Measurements from ENCODE around the gene TAX1BP3. TPM values are rescaled to one million over a fixed set of nuclear protein-coding genes. Genes with fewer than 3 reads are reported as not detected.
A peak's percentile ranks its signal among the peaks of the same experiment; 100 is the strongest.

Gene TAX1BP3
- total and polyA plus RNA-seq, 2 of the 13 experiments (the other 11 are each of a cell fraction or from before 2014, with no cell fraction given): 16.7 to 45.1 TPM

DNA sequence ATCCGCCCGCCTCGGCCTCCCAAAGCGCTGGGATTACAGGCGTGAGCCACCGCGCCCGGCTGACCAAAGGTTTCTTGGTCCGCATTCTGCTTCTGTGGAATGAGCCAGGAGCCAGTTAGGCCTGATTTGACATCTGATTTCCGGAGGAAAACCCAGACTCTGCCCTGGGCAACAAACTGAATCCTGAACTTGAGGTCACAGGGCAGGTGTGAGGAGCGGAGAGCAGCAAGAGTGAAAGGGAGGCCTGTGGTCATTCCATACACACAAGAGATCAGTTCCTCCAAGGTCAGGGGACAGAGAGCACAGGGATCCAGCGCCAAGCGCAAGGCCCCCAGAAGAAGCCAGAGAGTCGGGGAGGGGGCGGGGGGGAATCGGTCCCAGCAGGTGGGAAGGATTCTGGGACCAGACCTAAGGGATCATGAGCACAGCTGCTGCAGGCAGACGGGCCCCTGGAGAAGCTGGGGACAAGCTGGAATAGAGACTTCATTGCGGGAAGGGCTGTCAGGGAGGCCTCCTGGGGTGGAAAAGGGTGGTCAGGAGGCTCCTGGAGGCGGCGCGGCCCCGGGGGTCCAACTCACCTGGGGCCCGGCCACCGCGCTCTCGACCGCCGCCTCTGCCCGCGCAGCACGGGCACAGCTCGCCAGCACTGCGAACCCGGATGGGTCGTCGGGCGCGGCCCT, 32.8 kb downstream of the TAX1BP3 start (continued):
- TF ChIP-seq, protein P1, sequence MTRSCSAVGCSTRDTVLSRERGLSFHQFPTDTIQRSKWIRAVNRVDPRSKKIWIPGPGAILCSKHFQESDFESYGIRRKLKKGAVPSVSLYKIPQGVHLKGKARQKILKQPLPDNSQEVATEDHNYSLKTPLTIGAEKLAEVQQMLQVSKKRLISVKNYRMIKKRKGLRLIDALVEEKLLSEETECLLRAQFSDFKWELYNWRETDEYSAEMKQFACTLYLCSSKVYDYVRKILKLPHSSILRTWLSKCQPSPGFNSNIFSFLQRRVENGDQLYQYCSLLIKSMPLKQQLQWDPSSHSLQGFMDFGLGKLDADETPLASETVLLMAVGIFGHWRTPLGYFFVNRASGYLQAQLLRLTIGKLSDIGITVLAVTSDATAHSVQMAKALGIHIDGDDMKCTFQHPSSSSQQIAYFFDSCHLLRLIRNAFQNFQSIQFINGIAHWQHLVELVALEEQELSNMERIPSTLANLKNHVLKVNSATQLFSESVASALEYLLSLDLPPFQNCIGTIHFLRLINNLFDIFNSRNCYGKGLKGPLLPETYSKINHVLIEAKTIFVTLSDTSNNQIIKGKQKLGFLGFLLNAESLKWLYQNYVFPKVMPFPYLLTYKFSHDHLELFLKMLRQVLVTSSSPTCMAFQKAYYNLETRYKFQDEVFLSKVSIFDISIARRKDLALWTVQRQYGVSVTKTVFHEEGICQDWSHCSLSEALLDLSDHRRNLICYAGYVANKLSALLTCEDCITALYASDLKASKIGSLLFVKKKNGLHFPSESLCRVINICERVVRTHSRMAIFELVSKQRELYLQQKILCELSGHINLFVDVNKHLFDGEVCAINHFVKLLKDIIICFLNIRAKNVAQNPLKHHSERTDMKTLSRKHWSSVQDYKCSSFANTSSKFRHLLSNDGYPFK (CRISPR knock-in tag; IDR thresholded peaks at IDR 0.05; ENCODE audit: borderline replicate concordance): no peak
- TF ChIP-seq ZNF878 (CRISPR knock-in tag; IDR thresholded peaks at IDR 0.05): no peak
- no peak for TF ChIP-seq AGO1 (IDR thresholded peaks at IDR 0.05; ENCODE audit: low read depth, low read length, poor library complexity, severe bottlenecking)
- TF ChIP-seq FOXP1 (IDR thresholded peaks at IDR 0.05): no peak
- TF ChIP-seq FOXP1 (CRISPR knock-in tag; IDR thresholded peaks at IDR 0.05): no peak
- TF ChIP-seq HMG20B (CRISPR knock-in tag; conservative IDR thresholded peaks at IDR 0.05): no peak
- TF ChIP-seq ZNF34 (CRISPR knock-in tag; IDR thresholded peaks at IDR 0.05; ENCODE audit: borderline replicate concordance): no peak
- no peak for TF ChIP-seq ATM (IDR thresholded peaks at IDR 0.05; ENCODE audit: borderline replicate concordance)
- TF ChIP-seq ZNF12 (CRISPR knock-in tag; IDR thresholded peaks at IDR 0.05): no peak
- peak; percentile 50; the same call in 1 of the 2 replicates for TF ChIP-seq NR2F6 (IDR thresholded peaks at IDR 0.05)
- peak; percentile 61; the same call in 1 of the 2 replicates for TF ChIP-seq NR2F6 (CRISPR knock-in tag; IDR thresholded peaks at IDR 0.05)
- TF ChIP-seq ZSCAN25 (CRISPR knock-in tag; IDR thresholded peaks at IDR 0.05): no peak; the same call in 1 of the 2 replicates
- no peak for TF ChIP-seq ZNF83 (CRISPR knock-in tag; IDR thresholded peaks at IDR 0.05; ENCODE audit: borderline replicate concordance)
- TF ChIP-seq ESRRA (CRISPR knock-in tag; IDR thresholded peaks at IDR 0.05; ENCODE audit: low read depth): no peak; the same call in 1 of the 2 replicates
- no peak for TF ChIP-seq FOXA1 (IDR thresholded peaks at IDR 0.05)
- no peak for TF ChIP-seq FOXA1 (CRISPR knock-in tag; IDR thresholded peaks at IDR 0.05)
- TF ChIP-seq ZNF605 (CRISPR knock-in tag; IDR thresholded peaks at IDR 0.05): no peak
- TF ChIP-seq, protein P2, sequence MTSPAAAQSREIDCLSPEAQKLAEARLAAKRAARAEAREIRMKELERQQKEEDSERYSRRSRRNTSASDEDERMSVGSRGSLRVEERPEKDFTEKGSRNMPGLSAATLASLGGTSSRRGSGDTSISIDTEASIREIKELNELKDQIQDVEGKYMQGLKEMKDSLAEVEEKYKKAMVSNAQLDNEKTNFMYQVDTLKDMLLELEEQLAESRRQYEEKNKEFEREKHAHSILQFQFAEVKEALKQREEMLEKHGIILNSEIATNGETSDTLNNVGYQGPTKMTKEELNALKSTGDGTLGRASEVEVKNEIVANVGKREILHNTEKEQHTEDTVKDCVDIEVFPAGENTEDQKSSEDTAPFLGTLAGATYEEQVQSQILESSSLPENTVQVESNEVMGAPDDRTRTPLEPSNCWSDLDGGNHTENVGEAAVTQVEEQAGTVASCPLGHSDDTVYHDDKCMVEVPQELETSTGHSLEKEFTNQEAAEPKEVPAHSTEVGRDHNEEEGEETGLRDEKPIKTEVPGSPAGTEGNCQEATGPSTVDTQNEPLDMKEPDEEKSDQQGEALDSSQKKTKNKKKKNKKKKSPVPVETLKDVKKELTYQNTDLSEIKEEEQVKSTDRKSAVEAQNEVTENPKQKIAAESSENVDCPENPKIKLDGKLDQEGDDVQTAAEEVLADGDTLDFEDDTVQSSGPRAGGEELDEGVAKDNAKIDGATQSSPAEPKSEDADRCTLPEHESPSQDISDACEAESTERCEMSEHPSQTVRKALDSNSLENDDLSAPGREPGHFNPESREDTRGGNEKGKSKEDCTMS (CRISPR knock-in tag; conservative IDR thresholded peaks at IDR 0.05): no peak
- TF ChIP-seq RARG (CRISPR knock-in tag; IDR thresholded peaks at IDR 0.05; ENCODE audit: low read depth): no peak
- no peak for TF ChIP-seq SNRNP70 (IDR thresholded peaks at IDR 0.05; ENCODE audit: low read depth, low read length)
- no peak for TF ChIP-seq YY1 (IDR thresholded peaks at IDR 0.05; ENCODE audit: insufficient read depth, insufficient replicate concordance, low read depth, low read length)
- TF ChIP-seq, protein P3, sequence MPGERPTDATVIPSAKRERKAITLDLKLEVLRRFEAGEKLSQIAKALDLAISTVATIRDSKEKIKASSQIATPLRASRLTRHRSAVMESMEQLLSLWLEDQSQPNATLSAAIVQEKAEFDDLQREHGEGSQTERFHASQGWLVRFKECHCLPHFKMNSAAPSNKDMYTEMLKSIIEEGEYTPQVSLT (CRISPR knock-in tag; IDR thresholded peaks at IDR 0.05; ENCODE audit: borderline replicate concordance, low read depth): no peak
- no peak for TF ChIP-seq ZEB1 (IDR thresholded peaks at IDR 0.05; ENCODE audit: insufficient replicate concordance, low read depth)
- TF ChIP-seq HNF4A (CRISPR knock-in tag; IDR thresholded peaks at IDR 0.05): peak; percentile 80
- no peak for TF ChIP-seq ZNF484 (CRISPR knock-in tag; IDR thresholded peaks at IDR 0.05; ENCODE audit: borderline replicate concordance, low read depth)
- TF ChIP-seq, protein P4, sequence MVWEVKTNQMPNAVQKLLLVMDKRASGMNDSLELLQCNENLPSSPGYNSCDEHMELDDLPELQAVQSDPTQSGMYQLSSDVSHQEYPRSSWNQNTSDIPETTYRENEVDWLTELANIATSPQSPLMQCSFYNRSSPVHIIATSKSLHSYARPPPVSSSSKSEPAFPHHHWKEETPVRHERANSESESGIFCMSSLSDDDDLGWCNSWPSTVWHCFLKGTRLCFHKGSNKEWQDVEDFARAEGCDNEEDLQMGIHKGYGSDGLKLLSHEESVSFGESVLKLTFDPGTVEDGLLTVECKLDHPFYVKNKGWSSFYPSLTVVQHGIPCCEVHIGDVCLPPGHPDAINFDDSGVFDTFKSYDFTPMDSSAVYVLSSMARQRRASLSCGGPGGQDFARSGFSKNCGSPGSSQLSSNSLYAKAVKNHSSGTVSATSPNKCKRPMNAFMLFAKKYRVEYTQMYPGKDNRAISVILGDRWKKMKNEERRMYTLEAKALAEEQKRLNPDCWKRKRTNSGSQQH (CRISPR knock-in tag; IDR thresholded peaks at IDR 0.05; ENCODE audit: low read depth): no peak; the same call in 1 of the 2 replicates
